Testis (tissue), 3 donors: ENCODE data around the gene ENDOU. TPM values are rescaled to one million over a fixed set of nuclear protein-coding genes. Genes with fewer than 3 reads are reported as not detected.

Experiments used
- DNase-seq: peaks from one replicate; pipeline ENCODE4 v3.0.0-alpha.2; 2019
- H3K27ac ChIP-seq, 2 donors: fragments of 200-600 bp; sonication (generic); one replicate each; pipeline ENCODE4 v1.5.1; 2019
- H3K27me3 ChIP-seq: fragments of 200-600 bp; sonication (generic); one replicate; pipeline ENCODE4 v1.5.1; 2019
- H3K36me3 ChIP-seq: fragments of 200-600 bp; sonication (generic); one replicate; pipeline ENCODE4 v1.5.1; 2017; ENCODE audit warnings: low read depth; ENCODE audit errors: missing control alignments
- H3K4me1 ChIP-seq: fragments of 200-600 bp; sonication (generic); one replicate; pipeline ENCODE4 v1.5.1; 2019
- H3K4me3 ChIP-seq, 2 donors: fragments of 200-600 bp; sonication (generic); one replicate each; pipeline ENCODE4 v1.5.1; 2017 to 2019
- H3K9me3 ChIP-seq: fragments of 200-600 bp; sonication (generic); one replicate; pipeline ENCODE4 v1.5.1; 2017
- POLR2A ChIP-seq: fragments of 450-650 bp; IDR thresholded peaks from one replicate; pipeline ENCODE4 v1.6.1; 2017; ENCODE audit warnings: antibody characterized with exemption, mild to moderate bottlenecking, moderate library complexity
- WGBS, 2 donors: methylation state at CpG; one replicate each; pipeline ENCODE4 v1.1.5; 2018; 5-methylcytosine and 5-hydroxymethylcytosine counted together
- intact Hi-C: fragments of 100-400 bp; cut with DNase I; formaldehyde crosslinking; loops from one replicate; pipeline ENCODE4 v1.15.1; 2023; ENCODE audit warnings: low total_unique reads
- polyA plus RNA-seq: library from polyadenylated mRNA; stranded (reverse); fragments of 350-450 nt; fragmentation: Illumina TruSeq; extraction: RNeasy Lipid Tissue Mini Kit (QIAGEN cat#74804); gene quantifications from one replicate; pipeline ENCODE4 v1.2.3, GENCODE V29; 2014; ENCODE audit warnings: low read depth, low replicate concordance; ENCODE audit not compliant: insufficient read depth
- total RNA-seq, 2 donors: library from RNA; depleted of rRNA; stranded (reverse); fragments of >200 nt; gene quantifications; one replicate each; pipeline ENCODE4 v1.2.3, GENCODE V29; 2016
- TF ChIP-seq, protein P1 (sequence below), 3 experiments: fragments of 450-650 bp in 2 of 3; fragments of 200-600 bp in 1 of 3; sonication (generic) in 1 of 3; IDR thresholded peaks; one replicate each; pipeline ENCODE4 v1.5.1; 2016 to 2019; ENCODE audit warnings: antibody characterized with exemption in 3 of 3, mild to moderate bottlenecking in 2 of 3, moderate library complexity in 1 of 3

ENDOU gene
- total and polyA plus RNA-seq, 3 donors from 2014 or later = 0.16 to 0.43 (median 0.21) TPM

GRCh38 chr12:47717046-47717442, 8.2 kb downstream of the ENDOU start:
- Histone ChIP-seq H3K27me3 (no peaks in the 10 kb centered on the region), H3K4me1 (peaks cover 36% of the 10 kb centered on the region)
- DNase-seq = no peak

GRCh38 chr12:47715877-47716548, 9.3 kb downstream of the ENDOU start:
- Histone ChIP-seq H3K4me1 (peaks cover 36% of the 10 kb centered on the region), H3K36me3 (no peaks in the 10 kb centered on the region), H3K27me3 (no peaks in the 10 kb centered on the region), H3K4me3 (no peak overlapping the region), H3K9me3 (no peaks in the 10 kb centered on the region), H3K27ac (peak overlapping the region; percentile 76 to 92)
- intact Hi-C loops = loop anchor here (10.0 kb wide), 2 partner anchors 59 to 119 kb away; partner anchors contain the start of gene SLC48A1
- TF ChIP-seq, protein P1, sequence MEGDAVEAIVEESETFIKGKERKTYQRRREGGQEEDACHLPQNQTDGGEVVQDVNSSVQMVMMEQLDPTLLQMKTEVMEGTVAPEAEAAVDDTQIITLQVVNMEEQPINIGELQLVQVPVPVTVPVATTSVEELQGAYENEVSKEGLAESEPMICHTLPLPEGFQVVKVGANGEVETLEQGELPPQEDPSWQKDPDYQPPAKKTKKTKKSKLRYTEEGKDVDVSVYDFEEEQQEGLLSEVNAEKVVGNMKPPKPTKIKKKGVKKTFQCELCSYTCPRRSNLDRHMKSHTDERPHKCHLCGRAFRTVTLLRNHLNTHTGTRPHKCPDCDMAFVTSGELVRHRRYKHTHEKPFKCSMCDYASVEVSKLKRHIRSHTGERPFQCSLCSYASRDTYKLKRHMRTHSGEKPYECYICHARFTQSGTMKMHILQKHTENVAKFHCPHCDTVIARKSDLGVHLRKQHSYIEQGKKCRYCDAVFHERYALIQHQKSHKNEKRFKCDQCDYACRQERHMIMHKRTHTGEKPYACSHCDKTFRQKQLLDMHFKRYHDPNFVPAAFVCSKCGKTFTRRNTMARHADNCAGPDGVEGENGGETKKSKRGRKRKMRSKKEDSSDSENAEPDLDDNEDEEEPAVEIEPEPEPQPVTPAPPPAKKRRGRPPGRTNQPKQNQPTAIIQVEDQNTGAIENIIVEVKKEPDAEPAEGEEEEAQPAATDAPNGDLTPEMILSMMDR (IDR thresholded peaks at IDR 0.05) = no peak
- no peak for TF ChIP-seq POLR2A
- DNase-seq = no peak
- WGBS, 2 donors = 76 to 77% methylated on average over 12 to 13 of the region's 13 CpGs

More at GRCh38 chr12:47717046-47717442, 8.2 kb downstream of the ENDOU start:
- WGBS, 2 donors = 72 to 88% methylated on average over 6 of the region's 6 CpGs
- intact Hi-C loops = loop anchor here (10.0 kb wide), 2 partner anchors 58 to 118 kb away; partner anchors contain the start of gene SLC48A1
- Histone ChIP-seq H3K9me3 (no peaks in the 10 kb centered on the region), H3K36me3 (no peaks in the 10 kb centered on the region), H3K4me3 (no peak overlapping the region), H3K27ac (peak overlapping the region; percentile 76 to 92)
- no peak for TF ChIP-seq POLR2A
- TF ChIP-seq, protein P1 (IDR thresholded peaks at IDR 0.05) = no peak

- no peaks in the 10 kb centered on the region for H3K36me3 ChIP-seq
- H3K4me1 ChIP-seq = peaks cover 36% of the 10 kb centered on the region
- intact Hi-C loops = loop anchor here (10.0 kb wide), 2 partner anchors 59 to 119 kb away; partner anchors contain the start of gene SLC48A1
- no peaks in the 10 kb centered on the region for H3K9me3 ChIP-seq
- TF ChIP-seq, protein P1 (IDR thresholded peaks at IDR 0.05) = peak; percentile 65 to 93 (median 92)
- TF ChIP-seq POLR2A = no peak
- no peaks in the 10 kb centered on the region for H3K27me3 ChIP-seq
- peak; percentile 83 for DNase-seq
- WGBS, 2 donors = 24 to 36% methylated on average over 10 of the region's 10 CpGs
- H3K4me3 ChIP-seq = no peak overlapping the region
- peak overlapping the region; percentile 76 to 92 for H3K27ac ChIP-seq
Measured at GRCh38 chr12:47715393-47715876, 9.9 kb downstream of the ENDOU start.

GRCh38 chr12:47714826-47715386, 10.4 kb downstream of the ENDOU start:
- DNase-seq = no peak
- no peaks in the 10 kb centered on the region for H3K27me3 ChIP-seq
- peak overlapping the region; percentile 36 to 92 for H3K27ac ChIP-seq
- TF ChIP-seq POLR2A = no peak
- TF ChIP-seq, protein P1 (IDR thresholded peaks at IDR 0.05) = no peak
- H3K4me3 ChIP-seq = no peak overlapping the region
- intact Hi-C loops = loop anchor here (10.0 kb wide), 2 partner anchors 60 to 120 kb away; partner anchors contain the start of gene SLC48A1
- 27 to 40% methylated on average over 5 of the region's 5 CpGs for WGBS, 2 donors
- H3K36me3 ChIP-seq = no peaks in the 10 kb centered on the region
- no peaks in the 10 kb centered on the region for H3K9me3 ChIP-seq
- peaks cover 36% of the 10 kb centered on the region for H3K4me1 ChIP-seq
